ENCODE data around the gene HK3. TPM values are rescaled to one million over a fixed set of nuclear protein-coding genes. Genes with fewer than 3 reads are reported as not detected.

The HK3 gene
- polyA plus RNA-seq, 1 donor: 0.82 TPM

Other genes with a start within 250 kb of the HK3 start
- gene UNC5A, start 88.8 kb downstream of the HK3 start, polyA plus RNA-seq (ENCODE audit: insufficient read length): 1.7 TPM
- gene UIMC1, start 107.4 kb upstream of the HK3 start, polyA plus RNA-seq (ENCODE audit: insufficient read length): 25.4 TPM
- gene ZNF346, start 123.3 kb upstream of the HK3 start, polyA plus RNA-seq (ENCODE audit: insufficient read length): 15.9 TPM
- gene FGFR4, start 187.6 kb upstream of the HK3 start, polyA plus RNA-seq (ENCODE audit: insufficient read length): 178 TPM
- 40.7 TPM for gene NSD1, start 234.4 kb upstream of the HK3 start, polyA plus RNA-seq (ENCODE audit: insufficient read length)

Data from forelimb muscle (tissue), 1 donor.